Heart left ventricle (tissue), 13 donors: ENCODE data around the gene IDH2.
A peak's percentile ranks its signal among the peaks of the same experiment; 100 is the strongest.

ENCODE experiments used
- POLR2A ChIP-seq, 2 donors: fragments of 450-650 bp; IDR thresholded peaks; one replicate each; pipeline ENCODE4 v1.6.1; 2017; ENCODE audit warnings: antibody characterized with exemption in 2 of 2, mild to moderate bottlenecking in 2 of 2, moderate library complexity in 2 of 2
- TF ChIP-seq, protein P1 (sequence below), 12 donors: fragments of 200-600 bp; sonication (generic) in 4 of 12; IDR thresholded peaks; one replicate each; pipeline versions ENCODE4 v1.5.0 to v1.8.0; 2018 to 2022; ENCODE audit warnings: antibody characterized with exemption in 12 of 12, mild to moderate bottlenecking in 5 of 12
- donor health status: ischemic (EF 13 %, LVEDD 7.1; RV severe dilation, severe dysfunction).
- donor health status: DM: no; HTN: yes; CAD: no.
- donor health status: DM: no; HTN: no; CAD: no.
- donor health status: ischemic (EF 25% LVEDD 6.9; RV normal size, moderate dysfunction).
- donor health status: ischemic (EF 25% LVEDD 5.7; RV mildly dilated, moderate dysfunction).
- donor health status: ischemic (EF 35%, LVEDD 5.7; RV mildly dilated, moderate dysfunction).
- donor health status: nonischemic (EF 11% LVEDD 7.7; RV severe dilation, severe dysfunction).
- donor health status: DM: yes; HTN: yes; CAD: no.
- donor health status: PGD.
- donor health status: ischemic (EF 29% LVEDD 5.4; RV normal size, mild dysfunction).
- donor health status: nonischemic (EF 23%, LVEDD 6.1; RV moderate dilation, normal function).

DNA sequence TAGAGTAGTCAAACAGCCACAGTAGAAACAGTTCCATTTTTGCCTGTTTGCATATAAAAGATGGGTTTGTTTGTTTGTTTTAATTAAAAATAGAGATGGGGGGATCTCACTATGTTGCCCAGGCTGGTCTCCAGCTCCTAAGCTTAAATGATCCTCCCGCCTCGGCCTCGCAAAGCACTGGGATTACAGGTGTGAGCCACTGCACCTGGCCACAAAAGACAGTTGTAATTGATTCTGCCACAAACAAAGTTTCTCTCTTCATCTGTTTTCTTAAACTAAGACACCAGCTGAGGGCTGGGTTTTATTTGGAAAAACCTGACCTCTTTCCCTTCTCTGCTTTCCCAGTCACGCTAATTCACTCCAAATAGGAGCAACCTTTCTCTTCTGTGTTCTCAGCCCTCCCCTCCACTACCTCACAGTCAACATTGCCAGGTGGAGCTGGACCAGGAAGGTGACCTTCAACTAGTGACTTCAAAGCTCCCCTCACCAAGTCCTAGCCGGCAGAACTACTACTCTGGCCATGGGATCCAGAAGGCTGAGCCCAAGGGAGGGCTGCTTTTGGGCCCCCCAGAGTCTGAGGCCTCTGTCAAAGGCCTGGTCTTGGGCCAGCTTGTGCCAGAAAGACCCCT lies 1.5 kb upstream of the IDH2 start:
- TF ChIP-seq, protein P1, sequence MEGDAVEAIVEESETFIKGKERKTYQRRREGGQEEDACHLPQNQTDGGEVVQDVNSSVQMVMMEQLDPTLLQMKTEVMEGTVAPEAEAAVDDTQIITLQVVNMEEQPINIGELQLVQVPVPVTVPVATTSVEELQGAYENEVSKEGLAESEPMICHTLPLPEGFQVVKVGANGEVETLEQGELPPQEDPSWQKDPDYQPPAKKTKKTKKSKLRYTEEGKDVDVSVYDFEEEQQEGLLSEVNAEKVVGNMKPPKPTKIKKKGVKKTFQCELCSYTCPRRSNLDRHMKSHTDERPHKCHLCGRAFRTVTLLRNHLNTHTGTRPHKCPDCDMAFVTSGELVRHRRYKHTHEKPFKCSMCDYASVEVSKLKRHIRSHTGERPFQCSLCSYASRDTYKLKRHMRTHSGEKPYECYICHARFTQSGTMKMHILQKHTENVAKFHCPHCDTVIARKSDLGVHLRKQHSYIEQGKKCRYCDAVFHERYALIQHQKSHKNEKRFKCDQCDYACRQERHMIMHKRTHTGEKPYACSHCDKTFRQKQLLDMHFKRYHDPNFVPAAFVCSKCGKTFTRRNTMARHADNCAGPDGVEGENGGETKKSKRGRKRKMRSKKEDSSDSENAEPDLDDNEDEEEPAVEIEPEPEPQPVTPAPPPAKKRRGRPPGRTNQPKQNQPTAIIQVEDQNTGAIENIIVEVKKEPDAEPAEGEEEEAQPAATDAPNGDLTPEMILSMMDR (IDR thresholded peaks at IDR 0.05): no peak
- peak in 1 of 2 donors; percentile 17 for TF ChIP-seq POLR2A (IDR thresholded peaks at IDR 0.05)
